Measurements from ENCODE around the gene LRRC61. TPM values are rescaled to one million over a fixed set of nuclear protein-coding genes. Genes with fewer than 3 reads are reported as not detected.
A peak's percentile ranks its signal among the peaks of the same experiment; 100 is the strongest.

Gene LRRC61
- total RNA-seq, 8 experiments from 2014 or later, result 0.22 to 8.6 (median 1.3) TPM; not detected in 1

GRCh38 chr7:150373049-150373801 lies 50.1 kb downstream of the LRRC61 start:
- 79 to 100% (median 93%) methylated on average over 1 to 13 of the region's 21 CpGs; no CpG with 5 or more reads in 1 of the 10 experiments for whole genome bisulfite sequencing, 10 experiments
- Histone ChIP-seq H3K4me3 (no peak overlapping the region), H3K4me1 (replicated peaks in 1 of 2) (peaks cover 20 to 26% of the 10 kb centered on the region in 2 donors), H3K27ac (no peak overlapping the region)
- in situ Hi-C loops (cut with MboI; ENCODE audit: low pct_unique_long_range_greater_than_20kb in 2 of 9, low sequenced_read_pairs in 9 of 9, unreplicated experiment in 9 of 9), result no loop called here
- ATAC-seq (replicated peaks in 6 of 8), result no peak

DNA sequence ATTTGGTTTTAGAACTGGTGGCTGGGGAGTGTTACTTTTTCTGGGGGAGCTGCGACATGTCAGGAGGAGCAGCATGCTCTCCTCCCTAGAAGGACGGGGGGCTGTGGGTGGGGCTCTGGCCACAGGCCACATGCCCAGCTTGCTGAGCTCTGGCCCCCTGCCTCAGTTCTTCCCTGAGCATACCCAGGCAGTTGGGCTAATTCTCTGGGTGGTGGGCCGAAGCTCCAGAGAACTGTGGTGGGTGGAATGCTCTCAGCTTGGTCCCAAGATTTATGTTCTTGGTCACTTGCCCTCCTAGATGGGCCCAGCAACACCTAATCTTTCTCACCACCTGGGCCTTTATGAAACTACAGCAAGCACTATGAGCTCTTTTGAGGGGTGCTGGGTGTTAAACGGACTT lies 50.9 kb downstream of the LRRC61 start:
- 80 to 100% (median 100%) methylated on average over 1 to 2 of the region's 4 CpGs; no CpG with 5 or more reads in 6 of the 10 experiments for WGBS, 10 experiments
- H3K27ac ChIP-seq, result no peak overlapping the region
- peaks cover 23 to 28% of the 10 kb centered on the region in 2 donors for H3K4me1 ChIP-seq (replicated peaks in 1 of 2)
- ATAC-seq (replicated peaks in 6 of 8), result no peak
- in situ Hi-C loops (cut with MboI; ENCODE audit: low pct_unique_long_range_greater_than_20kb in 2 of 9, low sequenced_read_pairs in 9 of 9, unreplicated experiment in 9 of 9), result no loop called here
- no peak overlapping the region for H3K4me3 ChIP-seq

GRCh38 chr7:150374472-150374871 lies 51.3 kb downstream of the LRRC61 start:
- Histone ChIP-seq H3K27ac (no peak overlapping the region), H3K4me1 (replicated peaks in 1 of 2) (peaks cover 23 to 28% of the 10 kb centered on the region in 2 donors)

DNA sequence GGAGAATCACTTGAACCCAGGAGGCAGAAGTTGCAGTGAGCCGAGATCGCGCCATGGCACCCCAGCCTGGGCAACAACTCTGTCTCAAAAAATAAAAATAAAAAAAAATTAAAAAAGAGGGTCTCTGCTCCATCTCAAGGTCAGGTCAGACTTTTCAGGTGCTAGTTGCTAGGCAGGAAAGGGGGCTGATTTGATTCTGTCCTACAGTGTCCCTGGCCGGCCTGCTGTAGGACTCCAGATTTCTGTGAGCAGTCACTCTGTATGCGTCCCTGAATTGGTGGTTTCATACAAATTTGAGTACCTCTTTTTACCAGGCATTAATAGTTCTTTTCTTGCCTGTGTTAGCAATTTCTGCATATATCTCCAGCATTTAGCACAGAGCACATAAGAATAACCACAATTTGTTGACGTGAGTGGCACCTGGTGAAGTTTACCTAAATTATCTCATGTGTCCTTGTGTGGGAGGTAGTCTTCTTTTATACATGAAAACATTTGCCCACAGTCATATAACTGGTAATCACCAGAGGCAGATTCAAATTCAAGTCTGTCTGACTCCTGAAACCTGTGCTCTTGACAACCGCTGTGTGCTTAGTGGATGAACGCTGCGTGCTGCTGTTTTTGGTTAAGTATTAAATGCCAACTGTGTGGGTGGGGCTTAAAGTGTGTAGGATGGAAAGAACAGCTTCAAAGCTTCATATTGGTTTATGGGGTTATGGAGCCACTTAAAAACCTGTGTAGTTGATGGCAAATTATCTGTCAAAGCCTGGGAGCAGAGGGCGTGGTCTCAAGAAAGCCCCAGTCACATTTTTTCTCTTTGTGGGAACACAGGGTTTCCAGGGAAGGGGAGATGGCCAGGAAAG lies 52.7 kb downstream of the LRRC61 start:
- 63 to 100% (median 85%) methylated on average over 2 to 10 of the region's 10 CpGs; no CpG with 5 or more reads in 1 of the 10 experiments for WGBS, 10 experiments
- ATAC-seq (replicated peaks in 6 of 8), result no peak
- peaks cover 22 to 23% of the 10 kb centered on the region in 2 donors for H3K4me1 ChIP-seq (replicated peaks in 1 of 2)
- no peak overlapping the region for H3K4me3 ChIP-seq
- in situ Hi-C loops (cut with MboI; ENCODE audit: low pct_unique_long_range_greater_than_20kb in 2 of 9, low sequenced_read_pairs in 9 of 9, unreplicated experiment in 9 of 9), result no loop called here
- no peak overlapping the region for H3K27ac ChIP-seq

More at GRCh38 chr7:150374472-150374871, 51.3 kb downstream of the LRRC61 start:
- H3K4me3 ChIP-seq, result no peak overlapping the region
- WGBS, 10 experiments, result 81 to 100% (median 100%) methylated on average over 1 to 4 of the region's 5 CpGs; no CpG with 5 or more reads in 5 of the 10 experiments
- in situ Hi-C loops (cut with MboI; ENCODE audit: low pct_unique_long_range_greater_than_20kb in 2 of 9, low sequenced_read_pairs in 9 of 9, unreplicated experiment in 9 of 9), result no loop called here
- no peak for ATAC-seq (replicated peaks in 6 of 8)

GRCh38 chr7:150376560-150376959 lies 53.4 kb downstream of the LRRC61 start:
- 0 to 100% (median 80%) methylated on average over 1 to 5 of the region's 6 CpGs; no CpG with 5 or more reads in 1 of the 10 experiments for WGBS, 10 experiments
- in situ Hi-C loops (cut with MboI; ENCODE audit: low pct_unique_long_range_greater_than_20kb in 2 of 9, low sequenced_read_pairs in 9 of 9, unreplicated experiment in 9 of 9), result no loop called here
- H3K4me1 ChIP-seq (replicated peaks in 1 of 2), result peaks cover 26% of the 10 kb centered on the region in 2 donors
- no peak overlapping the region for H3K27ac ChIP-seq
- ATAC-seq (replicated peaks in 6 of 8), result no peak
- H3K4me3 ChIP-seq, result no peak overlapping the region

DNA sequence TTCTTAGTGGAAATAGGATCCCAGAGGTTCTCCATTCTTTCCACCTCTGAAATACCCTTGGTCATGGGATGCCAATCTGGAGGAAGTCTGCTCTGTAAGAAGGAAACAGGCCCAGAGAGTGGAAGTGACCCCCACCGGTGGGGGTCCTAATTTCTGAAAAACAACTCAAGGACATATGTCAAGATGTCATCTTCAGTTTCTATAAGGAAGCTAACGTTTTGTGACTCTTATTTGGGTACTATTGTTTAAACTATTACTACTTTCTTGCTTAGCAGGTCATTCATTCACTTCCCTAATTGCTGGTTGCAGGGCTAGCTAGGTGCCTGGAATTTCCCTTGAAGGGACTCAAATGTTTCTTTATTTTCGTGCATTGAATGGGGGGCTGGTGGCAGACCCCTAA lies 54.0 kb downstream of the LRRC61 start:
- 40 to 100% (median 67%) methylated on average over 1 to 3 of the region's 3 CpGs; no CpG with 5 or more reads in 3 of the 10 experiments for WGBS, 10 experiments
- in situ Hi-C loops (cut with MboI; ENCODE audit: low pct_unique_long_range_greater_than_20kb in 2 of 9, low sequenced_read_pairs in 9 of 9, unreplicated experiment in 9 of 9), result no loop called here
- Histone ChIP-seq H3K27ac (no peak overlapping the region), H3K4me3 (no peak overlapping the region), H3K4me1 (replicated peaks in 1 of 2) (peaks cover 32% of the 10 kb centered on the region in 2 donors)
- ATAC-seq (replicated peaks in 6 of 8), result no peak

DNA sequence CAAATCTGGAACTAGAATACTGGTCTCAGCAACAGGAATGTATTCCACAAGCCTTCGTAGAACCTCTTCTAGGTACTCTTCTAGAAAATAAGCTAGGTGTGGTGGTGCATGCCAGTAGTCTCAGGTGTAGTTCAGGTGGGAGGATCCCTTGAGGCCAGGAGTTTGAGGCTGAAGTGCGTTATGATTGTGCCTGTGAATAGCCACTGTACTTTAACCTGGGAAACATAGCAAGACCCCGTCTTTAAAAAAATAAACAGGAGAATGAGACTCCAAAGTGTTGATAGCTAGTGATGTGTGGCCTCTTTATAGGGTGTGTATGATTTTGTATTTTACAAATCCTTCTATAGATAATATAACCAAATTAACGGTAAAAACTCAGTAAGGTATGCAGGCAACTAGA lies 54.5 kb downstream of the LRRC61 start:
- no peak overlapping the region for H3K4me3 ChIP-seq
- H3K27ac ChIP-seq, result peak overlapping the region in 1 of 2 donors; percentile 82
- in situ Hi-C loops (cut with MboI; ENCODE audit: low pct_unique_long_range_greater_than_20kb in 2 of 9, low sequenced_read_pairs in 9 of 9, unreplicated experiment in 9 of 9), result no loop called here
- no peak for ATAC-seq (replicated peaks in 6 of 8)
- peaks cover 36 to 37% of the 10 kb centered on the region in 2 donors for H3K4me1 ChIP-seq (replicated peaks in 1 of 2)
- WGBS, 10 experiments, result 17 to 100% (median 63%) methylated on average over 1 to 4 of the region's 4 CpGs

DNA sequence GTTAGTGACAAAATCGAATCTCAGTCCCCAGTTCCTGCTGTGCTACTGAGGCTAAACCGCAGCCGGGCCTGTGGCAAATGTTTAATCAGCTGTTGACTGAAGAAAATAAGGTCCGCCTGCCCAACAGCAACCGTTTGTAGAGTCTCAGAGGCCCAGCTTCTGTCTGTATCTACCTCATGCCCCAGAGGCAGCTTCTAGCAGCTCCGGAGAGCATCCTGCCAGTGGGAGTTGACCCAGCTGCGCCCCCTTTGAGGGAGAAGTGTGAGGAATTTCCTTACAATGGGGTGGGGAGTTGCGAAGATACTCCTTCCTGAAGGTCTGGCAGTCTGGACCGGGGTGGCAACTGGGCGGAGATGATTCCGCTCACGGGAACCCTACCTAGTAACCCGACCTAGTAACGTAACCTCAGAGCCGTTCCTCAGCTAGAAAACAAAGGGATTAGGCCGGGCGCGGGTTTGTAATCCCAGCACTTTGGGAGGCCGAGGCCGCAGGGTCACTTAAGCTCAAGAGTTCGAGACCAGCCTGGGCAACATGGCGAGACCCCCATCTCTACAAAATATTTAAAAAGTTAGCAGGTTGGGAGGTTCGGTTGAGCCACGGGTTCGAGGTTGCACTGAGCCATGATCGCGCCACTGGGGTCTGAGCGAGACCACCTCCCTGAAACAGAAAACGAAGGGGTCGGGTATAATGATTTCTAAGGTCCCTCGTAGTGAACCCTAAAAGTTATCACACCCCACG lies 55.1 kb downstream of the LRRC61 start:
- Histone ChIP-seq H3K4me1 (replicated peaks in 1 of 2) (peaks cover 40% of the 10 kb centered on the region in 2 donors), H3K27ac (peak overlapping the region; percentile 82 to 91), H3K4me3 (peak overlapping the region; percentile 73 to 83 (median 79))
- peak; percentile 1 to 33 (median 14) for ATAC-seq (replicated peaks in 6 of 8)
- in situ Hi-C loops (cut with MboI; ENCODE audit: low pct_unique_long_range_greater_than_20kb in 2 of 9, low sequenced_read_pairs in 9 of 9, unreplicated experiment in 9 of 9), result no loop called here
- WGBS, 10 experiments, result 0 to 12% (median 4%) methylated on average over 2 to 21 of the region's 32 CpGs; no CpG with 5 or more reads in 1 of the 10 experiments

DNA sequence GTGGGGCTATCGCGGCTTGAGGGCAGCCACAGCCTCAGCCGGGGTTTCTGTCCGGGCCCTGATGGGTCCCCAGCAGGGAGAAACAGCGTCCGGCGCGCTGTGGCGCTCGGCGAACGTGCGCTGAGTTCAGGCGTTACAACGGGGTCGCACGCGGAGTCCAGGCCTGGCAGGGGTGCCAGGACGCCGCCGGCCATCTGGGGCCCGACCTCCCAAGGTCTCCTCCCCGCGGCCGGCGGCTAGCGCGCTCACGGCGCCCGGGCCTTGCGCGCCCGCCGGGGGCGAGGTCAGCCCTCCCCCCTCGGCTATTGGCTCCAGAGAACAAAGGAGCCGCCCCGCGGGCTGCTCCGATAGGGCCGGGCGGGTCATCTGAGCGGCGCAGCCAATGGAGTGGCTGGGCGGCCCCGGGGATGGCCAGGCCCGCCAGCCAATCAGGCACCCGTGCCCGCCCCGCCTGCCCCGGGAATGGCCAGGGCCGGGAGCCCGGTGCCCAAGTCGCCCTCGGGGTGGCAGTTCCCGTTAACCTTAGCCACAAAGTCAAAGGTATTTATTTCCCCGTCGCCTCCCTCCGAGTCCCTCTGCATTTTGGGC lies 55.8 kb downstream of the LRRC61 start, which contains the start of gene ZNF775:
ZNF775 (plus strand) TSS at position 478 of the 588 bp plus-strand sequence. CDS start 9,141 bp downstream, outside the sequence.
- H3K4me1 ChIP-seq (replicated peaks in 1 of 2), result peaks cover 41 to 46% of the 10 kb centered on the region in 2 donors
- 0% methylated on average over 1 to 2 of the region's 60 CpGs; no CpG with 5 or more reads in 8 of the 10 experiments for WGBS, 10 experiments
- peak; percentile 86 to 94 (median 90) for ATAC-seq (replicated peaks in 6 of 8)
- H3K4me3 ChIP-seq, result peak within 1 kb of the TSS; percentile 73 to 83 (median 79)
- peak within 1 kb of the TSS; percentile 83 to 91 for H3K27ac ChIP-seq
- in situ Hi-C loops (cut with MboI; ENCODE audit: low pct_unique_long_range_greater_than_20kb in 2 of 9, low sequenced_read_pairs in 9 of 9, unreplicated experiment in 9 of 9), result no loop called here

GRCh38 chr7:150379441-150380379 lies 56.6 kb downstream of the LRRC61 start:
- H3K4me3 ChIP-seq, result peak overlapping the region; percentile 73 to 83 (median 79)
- 0 to 20% (median 0%) methylated on average over 1 to 10 of the region's 52 CpGs; no CpG with 5 or more reads in 3 of the 10 experiments for WGBS, 10 experiments
- in situ Hi-C loops (cut with MboI; ENCODE audit: low pct_unique_long_range_greater_than_20kb in 2 of 9, low sequenced_read_pairs in 9 of 9, unreplicated experiment in 9 of 9), result no loop called here
- peak overlapping the region; percentile 83 to 90 for H3K27ac ChIP-seq
- H3K4me1 ChIP-seq (replicated peaks in 1 of 2), result peaks cover 48 to 54% of the 10 kb centered on the region in 2 donors
- ATAC-seq (replicated peaks in 6 of 8), result peak; percentile 7 to 50 (median 24)

DNA sequence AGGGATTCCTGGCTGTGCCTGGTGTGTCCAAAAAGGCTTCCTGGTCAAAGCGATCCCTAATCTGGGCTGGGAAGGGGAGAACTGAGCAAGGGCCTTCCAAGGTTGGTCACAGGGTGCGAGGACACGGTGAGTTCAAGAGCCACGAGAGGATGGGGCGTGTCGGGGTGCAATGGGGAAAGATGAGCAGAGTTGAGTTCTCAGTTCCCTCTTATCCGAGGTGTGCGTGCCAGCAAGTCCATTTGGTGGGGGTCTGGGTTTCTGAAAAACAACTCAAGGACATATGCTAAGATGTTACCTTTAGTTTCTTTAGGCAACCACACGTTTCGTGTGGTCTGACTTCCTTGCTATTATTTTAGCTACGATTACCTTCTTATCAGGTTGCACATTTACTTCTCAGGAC lies 57.3 kb downstream of the LRRC61 start:
- Histone ChIP-seq H3K27ac (peak overlapping the region; percentile 10 to 90), H3K4me1 (replicated peaks in 1 of 2) (peaks cover 56 to 61% of the 10 kb centered on the region in 2 donors), H3K4me3 (peak overlapping the region; percentile 73 to 83 (median 79))
- in situ Hi-C loops (cut with MboI; ENCODE audit: low pct_unique_long_range_greater_than_20kb in 2 of 9, low sequenced_read_pairs in 9 of 9, unreplicated experiment in 9 of 9), result no loop called here
- WGBS, 10 experiments, result 49 to 92% (median 76%) methylated on average over 4 to 8 of the region's 11 CpGs; no CpG with 5 or more reads in 4 of the 10 experiments
- ATAC-seq (replicated peaks in 6 of 8), result no peak
